Gastroesophageal sphincter (tissue), 3 donors: ENCODE measurements around the gene AGBL1.

ENCODE experiments used
- CTCF ChIP-seq, 4 experiments: fragments of 200-600 bp in 2 of 4; fragments of 450-650 bp in 2 of 4; sonication (generic) in 1 of 4; IDR thresholded peaks; one replicate each; pipeline ENCODE4 v1.5.1; 2017 to 2019; ENCODE audit warnings: antibody characterized with exemption in 4 of 4, mild to moderate bottlenecking in 2 of 4, moderate library complexity in 2 of 4
- POLR2AphosphoS5 ChIP-seq: sonication (generic); formaldehyde crosslinking; IDR thresholded peaks from one replicate; pipeline ENCODE4 v1.6.1; 2017; ENCODE audit warnings: antibody characterized with exemption

GRCh38 chr15:86714241-86714640 is 634.6 kb downstream of the AGBL1 start:
- TF ChIP-seq CTCF (IDR thresholded peaks at IDR 0.05) (no peak), POLR2AphosphoS5 (no peak)
